ENCODE measurements around the gene TXNDC11.

Gene TXNDC11

DNA sequence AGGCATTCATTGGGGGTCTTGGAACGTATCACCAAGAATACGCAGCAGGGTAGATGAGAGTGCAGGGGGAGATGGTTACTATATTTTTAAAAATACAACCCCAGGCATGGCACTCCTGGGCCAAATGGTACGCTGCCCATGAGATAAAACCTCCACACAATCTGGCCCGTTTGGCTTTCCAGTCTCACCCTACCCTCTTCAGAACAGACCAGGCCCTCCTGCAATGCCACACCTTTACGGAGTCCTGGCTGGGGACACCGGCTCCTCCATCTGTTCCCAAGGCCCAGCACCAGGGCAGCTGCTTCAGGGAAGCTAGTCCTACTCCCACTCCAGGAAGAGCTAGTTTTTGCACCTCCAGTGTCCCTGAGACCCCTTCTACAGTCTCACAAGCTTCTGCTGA lies 50.0 kb downstream of the TXNDC11 start:
- 92 to 96% methylated on average over 5 to 6 of the region's 6 CpGs for WGBS, 2 experiments
- H3K27ac ChIP-seq (ENCODE audit: insufficient read depth, low read depth, low read length, poor library complexity, severe bottlenecking), result no peak overlapping the region
- H3K9me3 ChIP-seq (ENCODE audit: control insufficient read depth, low read length), result no peaks in the 10 kb centered on the region
- H3K27me3 ChIP-seq (ENCODE audit: control insufficient read depth, insufficient read depth, low read length, poor library complexity, severe bottlenecking), result no peaks in the 10 kb centered on the region
- H3K4me1 ChIP-seq (ENCODE audit: control insufficient read depth, insufficient read depth, low read length), result peaks cover 11% of the 10 kb centered on the region
- no peak overlapping the region for H3K4me3 ChIP-seq (ENCODE audit: insufficient read depth, low read depth, low read length)
- peaks cover 2% of the 10 kb centered on the region for H3K36me3 ChIP-seq (ENCODE audit: control insufficient read depth, insufficient read depth, low read length)

DNA sequence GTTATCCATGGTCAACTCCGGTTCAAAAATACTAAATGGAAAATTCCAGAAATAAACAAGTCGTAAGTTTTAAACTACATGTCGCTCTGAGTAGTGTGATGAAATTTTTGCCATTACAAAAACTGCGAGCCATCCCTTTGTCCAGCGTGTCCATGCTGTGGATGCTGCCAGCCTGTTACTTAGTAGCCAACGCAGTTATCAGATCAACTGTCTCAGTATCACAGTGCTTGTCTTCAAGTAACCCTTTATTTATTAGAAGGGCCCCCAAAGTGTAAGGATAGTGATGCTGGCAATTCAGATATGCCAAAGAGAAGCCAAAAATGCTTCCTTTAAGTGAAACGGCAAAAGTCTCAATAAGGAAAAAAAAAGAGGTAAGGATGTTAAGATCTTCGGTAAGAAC lies 50.5 kb downstream of the TXNDC11 start:
- WGBS, 2 experiments, result 95 to 96% methylated on average over 8 of the region's 8 CpGs
- Histone ChIP-seq H3K36me3 (ENCODE audit: control insufficient read depth, insufficient read depth, low read length) (peaks cover 7% of the 10 kb centered on the region), H3K4me3 (ENCODE audit: insufficient read depth, low read depth, low read length) (no peak overlapping the region), H3K27ac (ENCODE audit: insufficient read depth, low read depth, low read length, poor library complexity, severe bottlenecking) (no peak overlapping the region), H3K4me1 (ENCODE audit: control insufficient read depth, insufficient read depth, low read length) (peaks cover 11% of the 10 kb centered on the region), H3K27me3 (ENCODE audit: control insufficient read depth, insufficient read depth, low read length, poor library complexity, severe bottlenecking) (no peaks in the 10 kb centered on the region), H3K9me3 (ENCODE audit: control insufficient read depth, low read length) (no peaks in the 10 kb centered on the region)

DNA sequence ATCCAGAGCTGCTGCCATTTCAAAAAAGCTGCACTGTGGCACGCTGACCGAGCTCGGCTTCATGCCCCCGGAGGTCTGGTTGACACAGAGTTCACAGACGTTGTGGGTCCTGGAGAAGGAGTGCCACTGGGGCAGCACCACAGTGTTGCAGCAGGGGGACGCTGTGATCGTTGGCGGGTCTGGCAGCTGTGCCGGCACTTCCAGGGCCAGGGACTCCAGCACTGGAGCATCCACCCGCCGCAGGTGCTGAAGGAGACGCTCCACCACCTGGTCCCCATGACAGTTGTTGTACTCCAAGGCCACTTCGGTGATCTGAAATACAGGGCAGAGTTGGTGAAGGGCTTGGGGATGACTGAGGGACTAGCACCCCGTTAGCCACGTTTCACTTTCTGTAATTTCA lies 50.9 kb downstream of the TXNDC11 start:
- Histone ChIP-seq H3K4me3 (ENCODE audit: insufficient read depth, low read depth, low read length) (no peak overlapping the region), H3K27ac (ENCODE audit: insufficient read depth, low read depth, low read length, poor library complexity, severe bottlenecking) (no peak overlapping the region), H3K36me3 (ENCODE audit: control insufficient read depth, insufficient read depth, low read length) (peaks cover 7% of the 10 kb centered on the region), H3K4me1 (ENCODE audit: control insufficient read depth, insufficient read depth, low read length) (peaks cover 11% of the 10 kb centered on the region), H3K27me3 (ENCODE audit: control insufficient read depth, insufficient read depth, low read length, poor library complexity, severe bottlenecking) (no peaks in the 10 kb centered on the region), H3K9me3 (ENCODE audit: control insufficient read depth, low read length) (no peaks in the 10 kb centered on the region)
- 94 to 96% methylated on average over 15 of the region's 15 CpGs for WGBS, 2 experiments

DNA sequence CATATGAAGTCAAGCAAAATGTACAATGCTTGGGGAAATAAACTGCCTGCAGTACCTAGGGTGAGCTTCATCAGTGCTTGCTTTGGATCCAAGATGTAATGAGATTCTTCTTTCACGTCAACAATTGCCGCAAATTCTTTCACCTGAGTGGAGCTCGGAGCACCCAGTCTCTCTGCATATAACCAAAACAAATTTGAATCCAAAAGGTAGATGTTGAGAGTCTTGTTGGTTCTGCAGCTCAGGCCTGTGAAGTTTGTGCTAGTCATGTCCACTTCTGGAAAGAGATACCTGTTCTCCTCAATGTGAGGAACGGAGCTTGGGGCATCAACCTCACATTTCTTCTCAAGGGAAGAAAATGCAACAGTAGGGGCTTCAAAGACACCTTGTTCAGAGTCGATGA lies 51.4 kb downstream of the TXNDC11 start:
- Histone ChIP-seq H3K36me3 (ENCODE audit: control insufficient read depth, insufficient read depth, low read length) (peaks cover 8% of the 10 kb centered on the region), H3K27ac (ENCODE audit: insufficient read depth, low read depth, low read length, poor library complexity, severe bottlenecking) (no peak overlapping the region), H3K4me1 (ENCODE audit: control insufficient read depth, insufficient read depth, low read length) (peaks cover 11% of the 10 kb centered on the region), H3K27me3 (ENCODE audit: control insufficient read depth, insufficient read depth, low read length, poor library complexity, severe bottlenecking) (no peaks in the 10 kb centered on the region), H3K9me3 (ENCODE audit: control insufficient read depth, low read length) (no peaks in the 10 kb centered on the region), H3K4me3 (ENCODE audit: insufficient read depth, low read depth, low read length) (no peak overlapping the region)
- 93 to 97% methylated on average over 5 of the region's 5 CpGs for WGBS, 2 experiments

DNA sequence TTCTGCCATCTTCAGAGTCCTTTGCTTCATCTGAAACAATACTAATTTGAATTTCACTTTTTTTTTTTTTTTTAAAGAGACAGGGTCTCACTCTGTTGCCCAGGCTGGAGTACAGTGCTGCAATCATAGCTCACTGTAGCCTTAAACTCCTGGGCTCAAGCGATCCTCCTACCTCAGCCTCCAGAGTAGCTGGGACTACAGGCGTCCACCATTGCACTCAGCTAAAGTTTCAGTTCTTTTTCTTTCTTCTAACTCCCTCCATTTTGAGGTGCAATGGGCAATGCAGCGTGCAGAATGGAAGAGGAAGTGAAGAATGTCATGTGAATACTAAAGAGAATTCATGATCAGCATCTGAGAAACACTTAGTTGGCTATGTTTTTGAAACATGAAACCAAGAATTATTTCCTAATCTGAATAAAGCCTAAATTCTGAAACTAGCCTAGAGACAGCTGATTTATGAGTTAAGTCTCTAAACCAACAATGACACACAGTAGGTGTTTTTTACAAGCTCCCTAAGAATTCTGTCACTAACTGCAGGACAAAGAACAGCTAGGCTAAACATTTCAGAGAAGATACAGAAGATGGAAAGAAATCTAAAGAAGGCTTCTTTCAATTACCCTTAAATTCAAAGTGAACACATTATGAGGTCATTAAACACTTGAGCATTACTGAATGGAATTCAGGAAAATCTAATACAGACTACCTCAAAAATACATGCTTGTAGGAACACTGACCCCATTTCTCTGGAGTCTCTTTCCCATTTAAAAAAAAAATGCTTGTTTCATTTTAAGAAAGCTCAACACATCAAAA lies 53.4 kb downstream of the TXNDC11 start:
- Histone ChIP-seq H3K27me3 (ENCODE audit: control insufficient read depth, insufficient read depth, low read length, poor library complexity, severe bottlenecking) (no peaks in the 10 kb centered on the region), H3K4me1 (ENCODE audit: control insufficient read depth, insufficient read depth, low read length) (peaks cover 11% of the 10 kb centered on the region), H3K9me3 (ENCODE audit: control insufficient read depth, low read length) (no peaks in the 10 kb centered on the region), H3K4me3 (ENCODE audit: insufficient read depth, low read depth, low read length) (no peak overlapping the region), H3K36me3 (ENCODE audit: control insufficient read depth, insufficient read depth, low read length) (peaks cover 11% of the 10 kb centered on the region), H3K27ac (ENCODE audit: insufficient read depth, low read depth, low read length, poor library complexity, severe bottlenecking) (no peak overlapping the region)
- WGBS, 2 experiments, result 95% methylated on average over 3 of the region's 3 CpGs

DNA sequence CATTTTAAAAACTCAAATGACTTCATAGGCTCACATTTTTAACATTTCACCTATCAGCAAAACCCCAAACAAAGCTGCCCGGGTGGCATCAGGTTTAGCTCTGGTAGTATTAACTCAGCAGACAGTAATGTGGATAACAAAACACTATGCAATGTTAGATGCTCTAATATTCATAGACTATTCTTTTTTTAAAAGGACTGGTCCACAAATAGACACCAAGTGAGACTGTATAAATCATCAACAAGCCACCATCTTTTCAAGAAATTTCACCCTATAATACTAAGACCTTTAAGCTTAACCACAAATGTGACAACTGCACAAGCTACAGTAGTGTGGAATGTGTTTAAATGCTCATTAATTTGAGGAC lies 54.2 kb downstream of the TXNDC11 start:
- Histone ChIP-seq H3K4me1 (ENCODE audit: control insufficient read depth, insufficient read depth, low read length) (peaks cover 11% of the 10 kb centered on the region), H3K36me3 (ENCODE audit: control insufficient read depth, insufficient read depth, low read length) (peaks cover 11% of the 10 kb centered on the region), H3K4me3 (ENCODE audit: insufficient read depth, low read depth, low read length) (no peak overlapping the region), H3K27ac (ENCODE audit: insufficient read depth, low read depth, low read length, poor library complexity, severe bottlenecking) (no peak overlapping the region), H3K27me3 (ENCODE audit: control insufficient read depth, insufficient read depth, low read length, poor library complexity, severe bottlenecking) (no peaks in the 10 kb centered on the region), H3K9me3 (ENCODE audit: control insufficient read depth, low read length) (no peaks in the 10 kb centered on the region)
- WGBS, 2 experiments, result 88 to 91% methylated on average over 1 of the region's 1 CpG

DNA sequence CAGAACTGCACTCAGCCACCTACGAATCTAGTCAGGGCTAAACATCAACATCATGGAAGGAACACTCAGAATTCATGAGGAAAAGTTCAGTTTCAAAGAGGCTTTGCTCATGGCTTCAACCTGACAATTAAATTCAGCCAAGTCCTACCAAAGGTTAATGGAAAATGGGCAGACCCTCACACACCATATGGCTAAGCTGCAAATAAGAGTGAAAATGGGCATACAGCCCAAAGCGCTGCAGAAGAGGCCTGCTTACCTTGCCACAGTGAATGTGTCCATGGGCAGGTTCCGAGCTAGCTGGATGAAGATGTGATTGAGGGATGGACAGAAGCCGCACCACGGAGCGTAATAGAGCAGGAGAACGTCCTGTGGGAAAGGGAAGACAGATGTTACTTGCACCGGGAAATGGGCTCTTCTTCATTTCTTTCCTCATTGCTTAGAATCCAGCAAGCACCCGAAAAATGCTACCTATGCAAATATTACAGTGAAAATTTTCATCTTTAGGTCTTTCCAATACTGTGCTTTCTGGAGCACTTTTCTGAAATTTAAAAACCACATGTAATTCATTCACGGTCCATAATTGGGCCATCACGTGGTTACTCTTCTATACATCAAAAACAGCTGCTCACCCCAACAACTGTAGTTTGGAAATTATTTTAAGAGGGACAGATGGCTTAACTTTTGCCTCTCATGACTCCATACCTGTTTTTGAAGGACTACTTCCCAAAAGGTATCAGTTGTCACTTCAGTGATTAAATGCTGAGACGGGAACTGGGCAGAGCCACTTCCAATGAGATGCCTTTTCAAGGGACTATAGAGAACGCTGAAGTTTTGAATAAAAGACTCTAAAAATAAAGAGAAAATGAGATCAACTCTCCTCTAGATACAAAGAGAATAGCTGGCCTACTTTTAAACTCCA lies 54.8 kb downstream of the TXNDC11 start:
- no peaks in the 10 kb centered on the region for H3K9me3 ChIP-seq (ENCODE audit: control insufficient read depth, low read length)
- peaks cover 11% of the 10 kb centered on the region for H3K4me1 ChIP-seq (ENCODE audit: control insufficient read depth, insufficient read depth, low read length)
- H3K36me3 ChIP-seq (ENCODE audit: control insufficient read depth, insufficient read depth, low read length), result peaks cover 11% of the 10 kb centered on the region
- WGBS, 2 experiments, result 92 to 94% methylated on average over 13 of the region's 13 CpGs
- no peak overlapping the region for H3K27ac ChIP-seq (ENCODE audit: insufficient read depth, low read depth, low read length, poor library complexity, severe bottlenecking)
- no peak overlapping the region for H3K4me3 ChIP-seq (ENCODE audit: insufficient read depth, low read depth, low read length)
- H3K27me3 ChIP-seq (ENCODE audit: control insufficient read depth, insufficient read depth, low read length, poor library complexity, severe bottlenecking), result no peaks in the 10 kb centered on the region

DNA sequence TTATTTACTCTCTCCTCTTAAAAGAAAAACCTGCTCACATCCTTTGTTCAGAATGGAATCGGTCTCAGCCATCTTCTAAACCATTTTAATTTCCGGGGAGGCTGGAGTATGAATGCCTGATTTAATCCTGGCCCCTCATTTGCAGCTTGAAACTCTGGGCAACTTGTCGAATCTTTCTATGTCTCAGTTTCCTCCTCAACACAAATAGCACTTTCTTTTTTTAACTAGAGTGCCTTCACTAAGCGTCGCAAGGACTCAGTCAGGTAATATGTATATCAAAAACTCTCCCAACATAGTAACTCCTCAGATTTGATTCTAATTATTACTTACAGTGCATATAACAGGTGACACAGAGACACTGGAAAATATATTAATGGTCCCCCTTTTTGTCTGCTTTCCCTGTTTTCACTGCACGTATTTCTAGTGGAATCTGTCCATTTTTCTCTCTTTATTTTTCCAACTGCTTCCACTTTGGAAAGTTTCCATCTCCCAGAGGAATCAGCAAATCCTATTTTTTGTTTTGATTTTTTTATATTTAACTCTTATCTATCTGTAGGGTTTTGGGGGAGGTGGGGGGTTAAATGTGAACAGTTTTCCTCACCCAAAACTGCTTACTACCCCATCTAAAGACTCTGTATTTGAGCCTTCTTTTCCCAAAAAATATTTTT lies 55.8 kb downstream of the TXNDC11 start:
- H3K9me3 ChIP-seq (ENCODE audit: control insufficient read depth, low read length), result no peaks in the 10 kb centered on the region
- peaks cover 11% of the 10 kb centered on the region for H3K36me3 ChIP-seq (ENCODE audit: control insufficient read depth, insufficient read depth, low read length)
- no peak overlapping the region for H3K4me3 ChIP-seq (ENCODE audit: insufficient read depth, low read depth, low read length)
- peaks cover 11% of the 10 kb centered on the region for H3K4me1 ChIP-seq (ENCODE audit: control insufficient read depth, insufficient read depth, low read length)
- no peak overlapping the region for H3K27ac ChIP-seq (ENCODE audit: insufficient read depth, low read depth, low read length, poor library complexity, severe bottlenecking)
- WGBS, 2 experiments, result 95 to 96% methylated on average over 5 of the region's 6 CpGs
- H3K27me3 ChIP-seq (ENCODE audit: control insufficient read depth, insufficient read depth, low read length, poor library complexity, severe bottlenecking), result no peaks in the 10 kb centered on the region

DNA sequence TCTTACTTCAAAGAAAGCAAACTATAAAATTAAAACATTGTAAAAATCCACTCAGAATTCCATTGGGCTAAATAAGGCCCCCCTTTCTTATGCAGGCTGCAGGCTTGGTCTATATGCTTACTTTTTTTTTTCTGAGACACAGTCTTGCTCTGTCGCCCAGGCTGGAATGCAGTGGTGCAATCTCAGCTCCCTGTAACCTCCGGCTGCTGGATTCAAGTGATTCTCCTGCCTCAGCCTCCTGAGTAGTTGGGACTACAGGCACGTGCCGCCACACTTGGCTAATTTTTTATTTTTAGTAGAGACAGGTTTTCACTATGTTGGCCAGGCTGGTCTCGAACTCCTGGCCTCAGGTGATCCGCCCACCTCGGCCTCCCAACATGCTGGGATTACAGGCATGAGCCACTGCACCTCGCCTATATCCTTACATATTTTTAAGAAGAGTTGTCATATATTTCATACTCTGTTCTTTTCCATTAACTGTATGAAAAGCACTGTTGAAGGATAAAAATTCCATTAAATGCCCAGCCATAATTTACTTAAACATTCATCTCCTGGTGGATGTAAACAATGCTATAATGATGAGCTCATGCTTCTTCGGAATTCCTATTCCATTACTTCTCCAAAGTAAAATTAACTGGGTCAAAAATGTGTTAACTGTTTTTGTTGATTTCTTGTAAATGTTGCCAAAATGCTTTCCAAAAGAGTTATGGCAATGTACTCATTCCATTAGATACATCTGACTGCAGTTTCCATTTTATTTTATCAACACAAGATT lies 56.6 kb downstream of the TXNDC11 start:
- Histone ChIP-seq H3K4me1 (ENCODE audit: control insufficient read depth, insufficient read depth, low read length) (peaks cover 11% of the 10 kb centered on the region), H3K4me3 (ENCODE audit: insufficient read depth, low read depth, low read length) (no peak overlapping the region), H3K36me3 (ENCODE audit: control insufficient read depth, insufficient read depth, low read length) (peaks cover 11% of the 10 kb centered on the region), H3K27me3 (ENCODE audit: control insufficient read depth, insufficient read depth, low read length, poor library complexity, severe bottlenecking) (no peaks in the 10 kb centered on the region), H3K9me3 (ENCODE audit: control insufficient read depth, low read length) (no peaks in the 10 kb centered on the region), H3K27ac (ENCODE audit: insufficient read depth, low read depth, low read length, poor library complexity, severe bottlenecking) (no peak overlapping the region)
- WGBS, 2 experiments, result 93 to 95% methylated on average over 7 to 9 of the region's 9 CpGs

All from ectodermal cell (in vitro differentiated cells).